Bronchial epithelial cell (primary cell): ENCODE data around the gene TP53I11. TPM values are rescaled to one million over a fixed set of nuclear protein-coding genes. Genes with fewer than 3 reads are reported as not detected.

ENCODE experiments used
- DNase-seq: peaks from one replicate; pipeline ENCODE4 v3.0.0-alpha.2; 2010; ENCODE audit warnings: low read depth
- FAIRE-seq: peaks from 2 replicates; lab custom pipeline; 2011; peaks lifted over from hg19 to GRCh38; lab: Jason Lieb, UNC
- H3K27me3 ChIP-seq: 2 replicates; pipeline ENCODE4 v1.5.1; 2011; ENCODE audit warnings: low read length; ENCODE audit not compliant: control insufficient read depth, insufficient read depth
- H3K36me3 ChIP-seq: 2 replicates; pipeline ENCODE4 v1.5.1; 2011; ENCODE audit warnings: low read length; ENCODE audit not compliant: control insufficient read depth, insufficient read depth
- H3K4me3 ChIP-seq: 2 replicates; pipeline ENCODE4 v1.5.1; 2011; ENCODE audit warnings: mild to moderate bottlenecking, low read depth, low read length, control low read depth
- CTCF ChIP-seq: IDR thresholded peaks from 2 replicates; pipeline ENCODE4 v1.5.1; 2011; ENCODE audit warnings: mild to moderate bottlenecking, moderate library complexity, low read length, control low read depth, inconsistent platforms; ENCODE audit not compliant: insufficient read depth, severe bottlenecking
- total RNA-seq: library from RNA; depleted of rRNA; stranded (reverse); fragments of >200 nt; gene quantifications from 2 replicates; pipeline ENCODE4 v1.2.1, GENCODE V29; 2014

TP53I11 gene
- total RNA-seq: 1.8 and 4.9 TPM in 2 replicates

- DNase-seq (no peak), FAIRE-seq (no peak)
- Histone ChIP-seq H3K36me3 (no peaks in the 10 kb centered on the region), H3K27me3 (peaks cover 10% of the 10 kb centered on the region), H3K4me3 (peak within 1 kb of the TSS; percentile 43)
- peak; percentile 43 for TF ChIP-seq CTCF
Observed at GRCh38 chr11:44950625-44951476, at the start of gene TP53I11. TP53I11 (minus strand) TSS chr11:44950883; CDS start chr11:44938335, 12,548 bp downstream.

GRCh38 chr11:44999068-44999467, 48.4 kb upstream of the TP53I11 start:
- H3K27me3 ChIP-seq: peaks cover 5% of the 10 kb centered on the region
- H3K36me3 ChIP-seq: no peaks in the 10 kb centered on the region
- TF ChIP-seq CTCF: no peak
- FAIRE-seq: no peak
- no peak overlapping the region for H3K4me3 ChIP-seq
- DNase-seq: no peak

- no peak for TF ChIP-seq CTCF
- DNase-seq: no peak
- no peak for FAIRE-seq
- no peaks in the 10 kb centered on the region for H3K36me3 ChIP-seq
- no peak overlapping the region for H3K4me3 ChIP-seq
- H3K27me3 ChIP-seq: peaks cover 5% of the 10 kb centered on the region
Observed at GRCh38 chr11:44998051-44998450, 47.4 kb upstream of the TP53I11 start.

GRCh38 chr11:44997566-44997965, 46.9 kb upstream of the TP53I11 start:
- no peaks in the 10 kb centered on the region for H3K36me3 ChIP-seq
- FAIRE-seq (no peak), DNase-seq (no peak)
- H3K4me3 ChIP-seq: no peak overlapping the region
- H3K27me3 ChIP-seq: peaks cover 5% of the 10 kb centered on the region
- TF ChIP-seq CTCF: no peak

GRCh38 chr11:44994753-44995152, 44.1 kb upstream of the TP53I11 start:
- TF ChIP-seq CTCF: no peak
- no peak for FAIRE-seq
- H3K27me3 ChIP-seq: peaks cover 6% of the 10 kb centered on the region
- H3K4me3 ChIP-seq: no peak overlapping the region
- no peaks in the 10 kb centered on the region for H3K36me3 ChIP-seq
- no peak for DNase-seq
